ENCODE data around the gene MMUT. TPM values are rescaled to one million over a fixed set of nuclear protein-coding genes. Genes with fewer than 3 reads are reported as not detected.

The MMUT gene
- total and polyA plus RNA-seq, 2 experiments from 2014 or later = 8.7 to 12.4 TPM

DNA sequence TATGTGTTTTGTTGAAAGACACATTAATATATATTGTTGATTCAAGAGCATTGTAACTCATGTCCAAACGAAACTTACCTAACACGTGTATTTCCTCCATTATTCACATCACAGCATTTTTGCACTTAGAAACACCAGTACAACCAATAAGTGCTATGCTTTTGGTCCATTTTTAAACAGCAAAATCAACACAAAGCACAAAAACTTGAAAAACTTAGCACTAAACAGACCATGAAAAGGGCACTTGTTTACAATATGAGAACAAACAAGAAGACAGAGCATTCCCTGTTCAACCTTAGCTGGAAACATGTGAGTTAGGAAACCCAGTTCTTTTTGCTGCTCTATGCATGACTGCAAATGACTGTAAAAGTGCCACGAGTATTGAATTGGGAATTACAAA, 46.3 kb upstream of the MMUT start:
- no peak overlapping the region for H3K27ac ChIP-seq (ENCODE audit: low read depth)
- H2AFZ ChIP-seq = no peak overlapping the region
- Mint-ChIP-seq H3K36me3 (ENCODE audit: low read depth) (peaks cover 2% of the 10 kb centered on the region; the same call in 1 of the 3 replicates), H3K4me1 (peaks cover 11% of the 10 kb centered on the region), H3K27me3 (ENCODE audit: insufficient read depth, low read depth, poor library complexity) (no peaks in the 10 kb centered on the region), H3K9me3 (peaks cover 9% of the 10 kb centered on the region), H3K4me3 (no peak overlapping the region), H3K27ac (no peak overlapping the region)
- no peaks in the 10 kb centered on the region for H3K36me3 ChIP-seq (ENCODE audit: insufficient read depth)
- H3K9me2 ChIP-seq (ENCODE audit: insufficient read depth) = no peaks in the 10 kb centered on the region
- ATAC-seq (no peak), DNase-seq (ENCODE audit: low spot score) (no peak)
- no peaks in the 10 kb centered on the region for H4K20me1 ChIP-seq (replicated peaks; ENCODE audit: insufficient read depth)
- no peak for TF ChIP-seq EZH2phosphoT487 (IDR thresholded peaks at IDR 0.05; ENCODE audit: unreplicated experiment)
- TF ChIP-seq ZNF462 (CRISPR knock-in tag; IDR thresholded peaks at IDR 0.05) = no peak
- TF ChIP-seq CTCF (conservative IDR thresholded peaks at IDR 0.05; ENCODE audit: low read depth in 2 of 2) = no peak
- H3K4me2 ChIP-seq = no peak overlapping the region
- H3K4me3 ChIP-seq = no peak overlapping the region
- no peaks in the 10 kb centered on the region for H3F3A ChIP-seq (replicated peaks; ENCODE audit: low read depth)
- H3K4me1 ChIP-seq (ENCODE audit: insufficient read depth) = peaks cover 4% of the 10 kb centered on the region
- no peaks in the 10 kb centered on the region for H3K79me2 ChIP-seq (replicated peaks; ENCODE audit: insufficient read depth)
- H3K27me3 ChIP-seq (ENCODE audit: insufficient read depth) = no peaks in the 10 kb centered on the region

- no peaks in the 10 kb centered on the region for H3K27me3 Mint-ChIP-seq (ENCODE audit: insufficient read depth, low read depth, poor library complexity)
- Histone ChIP-seq H2AFZ (no peak overlapping the region), H3K79me2 (replicated peaks; ENCODE audit: insufficient read depth) (no peaks in the 10 kb centered on the region), H3K4me1 (ENCODE audit: insufficient read depth) (no peaks in the 10 kb centered on the region), H3K36me3 (ENCODE audit: insufficient read depth) (no peaks in the 10 kb centered on the region), H3K27ac (ENCODE audit: low read depth) (no peak overlapping the region), H3K27me3 (ENCODE audit: insufficient read depth) (no peaks in the 10 kb centered on the region), H3K9me2 (ENCODE audit: insufficient read depth) (no peaks in the 10 kb centered on the region), H4K20me1 (replicated peaks; ENCODE audit: insufficient read depth) (no peaks in the 10 kb centered on the region), H3K4me3 (no peak overlapping the region), H3F3A (replicated peaks; ENCODE audit: low read depth) (no peaks in the 10 kb centered on the region), H3K4me2 (no peak overlapping the region)
- H3K4me3 Mint-ChIP-seq = no peak overlapping the region
- H3K4me1 Mint-ChIP-seq = no peaks in the 10 kb centered on the region; the same call in 1 of the 3 replicates
- H3K27ac Mint-ChIP-seq = no peak overlapping the region
- ATAC-seq (no peak), DNase-seq (ENCODE audit: low spot score) (no peak)
- H3K9me3 Mint-ChIP-seq = peaks cover 9% of the 10 kb centered on the region
- peaks cover 2% of the 10 kb centered on the region; the same call in 1 of the 3 replicates for H3K36me3 Mint-ChIP-seq (ENCODE audit: low read depth)
- TF ChIP-seq CREB1 (CRISPR knock-in tag; IDR thresholded peaks at IDR 0.05; ENCODE audit: low read depth) = no peak
- no peak for TF ChIP-seq EZH2phosphoT487 (IDR thresholded peaks at IDR 0.05; ENCODE audit: unreplicated experiment)
- TF ChIP-seq EZH2 (IDR thresholded peaks at IDR 0.05; ENCODE audit: low read depth, unreplicated experiment) = no peak
- TF ChIP-seq CTCF (conservative IDR thresholded peaks at IDR 0.05; ENCODE audit: low read depth in 2 of 2) = no peak
- no peak for TF ChIP-seq POLR2AphosphoS5 (IDR thresholded peaks at IDR 0.05; ENCODE audit: low read depth)
- no peak for TF ChIP-seq NANOG (IDR thresholded peaks at IDR 0.05; ENCODE audit: borderline replicate concordance)
- TF ChIP-seq ZNF331 (CRISPR knock-in tag; IDR thresholded peaks at IDR 0.05; ENCODE audit: low read depth) = no peak
Observed at GRCh38 chr6:49506569-49507111, 43.6 kb upstream of the MMUT start.

Measured in GM23338 (cell line).